Neural progenitor cell (in vitro differentiated cells): ENCODE measurements around the gene POLR2J. TPM values are rescaled to one million over a fixed set of nuclear protein-coding genes. Genes with fewer than 3 reads are reported as not detected.
"Not testable (repeated sequence)": the region's sequence is repeated elsewhere in the genome, so short reads cannot be mapped to it uniquely, and the experiment has no call there.

Source experiments
- DNase-seq: peaks from one replicate; pipeline ENCODE4 v3.0.0-alpha.2; 2016; ENCODE audit warnings: low spot score
- H2AFZ ChIP-seq: fragments of 200-600 bp; sonication (generic); replicated peaks from 2 replicates; pipeline ENCODE4 v1.6.1; 2016; ENCODE audit warnings: antibody characterized with exemption
- H3F3A ChIP-seq: fragments of 200-600 bp; sonication (generic); 2 replicates; pipeline ENCODE4 v1.6.1; 2016; ENCODE audit warnings: antibody characterized with exemption, low read depth
- H3K27ac ChIP-seq: fragments of 200-600 bp; sonication (generic); 2 replicates; pipeline ENCODE4 v1.5.1; 2016; ENCODE audit warnings: mild to moderate bottlenecking
- H3K27me3 ChIP-seq: fragments of 200-600 bp; sonication (generic); 2 replicates; pipeline ENCODE4 v1.6.1; 2016; ENCODE audit warnings: mild to moderate bottlenecking, moderate library complexity
- H3K36me3 ChIP-seq: fragments of 200-600 bp; sonication (generic); 2 replicates; pipeline ENCODE4 v1.5.1; 2016
- H3K4me1 ChIP-seq: fragments of 200-600 bp; sonication (generic); 2 replicates; pipeline ENCODE4 v1.6.1; 2016; ENCODE audit warnings: mixed run types
- H3K4me2 ChIP-seq: fragments of 200-600 bp; sonication (generic); 2 replicates; pipeline ENCODE4 v1.6.1; 2016
- H3K4me3 ChIP-seq: fragments of 200-600 bp; sonication (generic); 2 replicates; pipeline ENCODE4 v1.5.1; 2016
- H3K79me2 ChIP-seq: fragments of 200-600 bp; sonication (generic); 2 replicates; pipeline ENCODE4 v1.6.1; 2016; ENCODE audit warnings: low read depth
- H3K9ac ChIP-seq: fragments of 200-600 bp; sonication (generic); 2 replicates; pipeline ENCODE4 v1.6.1; 2016
- H3K9me3 ChIP-seq: fragments of 200-600 bp; sonication (generic); 2 replicates; pipeline ENCODE4 v1.5.1; 2016; ENCODE audit warnings: low read depth
- H4K20me1 ChIP-seq: fragments of 200-600 bp; sonication (generic); 2 replicates; pipeline ENCODE4 v1.6.1; 2016; ENCODE audit warnings: low read depth
- H3K27ac Mint-ChIP-seq: 3 replicates; pipeline ENCODE4 v1.8.0; 2021; ENCODE audit warnings: mixed read lengths
- H3K27me3 Mint-ChIP-seq: 2 replicates; pipeline ENCODE4 v1.8.0; 2022; ENCODE audit warnings: low read depth, mild to moderate bottlenecking, inconsistent platforms, moderate library complexity, mixed read lengths; ENCODE audit not compliant: insufficient read depth
- H3K36me3 Mint-ChIP-seq: 3 replicates; pipeline ENCODE4 v1.8.0; 2021; ENCODE audit warnings: mixed read lengths
- H3K4me1 Mint-ChIP-seq: 3 replicates; pipeline ENCODE4 v1.8.0; 2021; ENCODE audit warnings: mixed read lengths
- H3K4me3 Mint-ChIP-seq: 3 replicates; pipeline ENCODE4 v1.8.0; 2021; ENCODE audit warnings: mild to moderate bottlenecking, moderate library complexity, mixed read lengths
- H3K9me3 Mint-ChIP-seq: 3 replicates; pipeline ENCODE4 v1.8.0; 2020; ENCODE audit warnings: mixed read lengths
- total RNA-seq: library from RNA; depleted of rRNA; stranded (reverse); fragments of >200 nt; gene quantifications from 2 replicates; pipeline ENCODE4 v1.2.3, GENCODE V29; 2015; ENCODE audit warnings: low replicate concordance

The POLR2J gene
- total RNA-seq, 1 donor from 2014 or later = 11.4 TPM

DNA sequence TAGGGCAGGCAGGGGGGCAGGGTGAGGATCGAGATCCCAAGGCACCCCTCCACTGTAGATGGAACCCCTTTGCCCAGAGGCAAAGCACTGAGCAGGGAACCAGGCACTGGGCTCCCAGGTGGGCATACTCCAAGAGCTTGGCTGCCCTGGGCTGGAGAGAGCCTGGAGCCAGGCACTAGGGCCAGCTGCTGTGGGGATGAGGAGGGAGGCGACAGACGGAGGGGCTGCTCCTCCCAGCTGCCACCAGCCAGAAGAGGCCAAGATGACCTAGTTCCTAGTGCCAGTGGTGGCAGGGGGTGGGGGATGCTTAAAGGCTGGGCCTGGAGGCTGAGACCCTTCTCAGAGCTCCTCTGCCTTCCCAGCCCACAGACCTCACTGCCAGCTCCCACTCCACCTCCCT lies 37.2 kb upstream of the POLR2J start:
- H3K27ac Mint-ChIP-seq, H3K36me3 Mint-ChIP-seq, H3K9me3 Mint-ChIP-seq, H4K20me1 ChIP-seq, H3F3A ChIP-seq, H2AFZ ChIP-seq, H3K4me1 ChIP-seq, H3K4me3 Mint-ChIP-seq, H3K27ac ChIP-seq, H3K27me3 ChIP-seq, H3K27me3 Mint-ChIP-seq, H3K4me2 ChIP-seq, H3K9ac ChIP-seq, H3K9me3 ChIP-seq, H3K4me3 ChIP-seq, H3K36me3 ChIP-seq, DNase-seq, H3K79me2 ChIP-seq, H3K4me1 Mint-ChIP-seq: not testable (repeated sequence)

DNA sequence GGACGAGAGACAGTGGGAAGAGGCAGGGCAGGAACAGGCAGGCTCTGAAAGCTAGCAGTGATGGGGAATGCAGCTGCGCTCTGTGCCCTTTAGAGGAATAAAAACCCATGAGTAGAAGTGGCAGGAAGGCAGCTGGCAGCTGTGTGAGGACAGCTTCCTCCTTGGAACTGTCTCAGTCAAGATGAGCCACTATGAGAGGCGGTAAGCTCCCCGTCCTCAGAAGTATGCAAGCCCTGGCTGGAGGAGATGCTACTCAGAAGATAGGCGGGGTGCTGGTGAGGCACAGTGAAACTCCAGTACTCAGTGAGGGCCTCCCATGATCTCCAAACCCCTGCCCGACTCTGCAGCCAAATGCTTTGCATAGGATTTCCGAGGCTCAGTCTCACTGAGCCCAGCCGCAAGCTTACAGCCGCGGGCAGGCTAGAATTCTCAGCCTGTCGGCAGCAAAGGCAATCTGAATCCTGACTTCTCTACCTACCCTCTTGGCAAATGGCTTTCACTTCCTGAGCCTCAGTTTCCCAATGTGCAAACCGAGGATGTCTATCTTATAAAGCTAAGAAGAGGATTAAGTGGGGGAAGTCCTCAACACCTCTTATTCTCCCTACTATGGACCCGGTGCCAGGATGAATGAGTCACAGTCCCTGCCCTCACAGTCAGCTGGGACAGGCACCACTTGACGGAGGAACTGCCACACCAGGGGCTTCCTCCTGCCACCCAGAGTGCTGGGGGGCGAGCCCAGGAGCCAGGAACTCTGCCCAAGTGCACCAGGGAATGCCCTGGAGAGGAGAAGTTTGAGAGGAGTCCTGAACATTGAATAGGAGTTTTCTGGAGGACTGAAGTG lies 36.4 kb upstream of the POLR2J start:
- H3K9ac ChIP-seq, H3K27me3 Mint-ChIP-seq, H3K27me3 ChIP-seq, H3K36me3 Mint-ChIP-seq, H2AFZ ChIP-seq, H3K36me3 ChIP-seq, H3K4me1 Mint-ChIP-seq, H3K4me3 Mint-ChIP-seq, H3K4me1 ChIP-seq, H4K20me1 ChIP-seq, H3K4me3 ChIP-seq, H3F3A ChIP-seq, H3K4me2 ChIP-seq, H3K79me2 ChIP-seq, H3K27ac Mint-ChIP-seq, H3K9me3 ChIP-seq, H3K9me3 Mint-ChIP-seq, DNase-seq, H3K27ac ChIP-seq: not testable (repeated sequence)

GRCh38 chr7:102512642-102513221 lies 34.0 kb upstream of the POLR2J start:
- H4K20me1 ChIP-seq, H3K27me3 Mint-ChIP-seq, H3K9ac ChIP-seq, H3K4me1 ChIP-seq, H3K4me2 ChIP-seq, H3K4me3 ChIP-seq, H3K36me3 ChIP-seq, H3K79me2 ChIP-seq, H3K9me3 Mint-ChIP-seq, H3K4me1 Mint-ChIP-seq, H3K9me3 ChIP-seq, H3K27ac Mint-ChIP-seq, H3F3A ChIP-seq, H3K36me3 Mint-ChIP-seq, H3K27me3 ChIP-seq, H2AFZ ChIP-seq, H3K27ac ChIP-seq, H3K4me3 Mint-ChIP-seq: not testable (repeated sequence)
- peak; percentile 91 for DNase-seq

GRCh38 chr7:102511860-102512522 lies 33.3 kb upstream of the POLR2J start:
- H3K27ac ChIP-seq, H3K9me3 ChIP-seq, H3K9ac ChIP-seq, H3K4me1 ChIP-seq, H3K4me2 ChIP-seq, H4K20me1 ChIP-seq, H3K9me3 Mint-ChIP-seq, H3F3A ChIP-seq, H3K36me3 ChIP-seq, H3K27ac Mint-ChIP-seq, H3K4me1 Mint-ChIP-seq, H3K4me3 ChIP-seq, DNase-seq, H3K27me3 ChIP-seq, H3K79me2 ChIP-seq, H3K4me3 Mint-ChIP-seq, H3K27me3 Mint-ChIP-seq, H2AFZ ChIP-seq, H3K36me3 Mint-ChIP-seq: not testable (repeated sequence)

DNA sequence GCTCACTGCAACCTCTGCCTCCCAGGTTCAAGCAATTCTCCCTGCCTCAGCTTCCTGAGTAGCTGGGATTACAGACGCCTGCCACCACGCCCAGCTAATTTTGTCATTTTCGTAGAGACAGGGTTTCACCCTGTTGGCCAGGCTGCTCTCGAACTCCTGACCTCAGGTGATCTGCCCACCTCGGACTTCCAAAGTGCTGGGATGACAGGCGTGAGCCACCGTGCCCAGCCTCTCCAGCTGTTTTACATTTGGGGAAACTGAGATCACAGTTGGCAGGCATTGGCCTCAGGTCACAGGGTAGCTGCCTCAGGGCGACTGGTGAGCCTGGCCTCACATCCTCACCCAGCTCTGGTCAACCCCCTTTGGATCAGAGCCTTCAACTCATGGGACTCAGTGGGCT lies 31.9 kb upstream of the POLR2J start:
- not testable (repeated sequence) for DNase-seq, H3K27ac ChIP-seq, H4K20me1 ChIP-seq, H3K27me3 ChIP-seq, H3K36me3 Mint-ChIP-seq, H2AFZ ChIP-seq, H3K4me3 ChIP-seq, H3K79me2 ChIP-seq, H3K4me1 ChIP-seq, H3K9me3 ChIP-seq, H3K9ac ChIP-seq, H3F3A ChIP-seq, H3K27ac Mint-ChIP-seq, H3K4me1 Mint-ChIP-seq, H3K4me2 ChIP-seq, H3K9me3 Mint-ChIP-seq, H3K4me3 Mint-ChIP-seq, H3K27me3 Mint-ChIP-seq, H3K36me3 ChIP-seq

DNA sequence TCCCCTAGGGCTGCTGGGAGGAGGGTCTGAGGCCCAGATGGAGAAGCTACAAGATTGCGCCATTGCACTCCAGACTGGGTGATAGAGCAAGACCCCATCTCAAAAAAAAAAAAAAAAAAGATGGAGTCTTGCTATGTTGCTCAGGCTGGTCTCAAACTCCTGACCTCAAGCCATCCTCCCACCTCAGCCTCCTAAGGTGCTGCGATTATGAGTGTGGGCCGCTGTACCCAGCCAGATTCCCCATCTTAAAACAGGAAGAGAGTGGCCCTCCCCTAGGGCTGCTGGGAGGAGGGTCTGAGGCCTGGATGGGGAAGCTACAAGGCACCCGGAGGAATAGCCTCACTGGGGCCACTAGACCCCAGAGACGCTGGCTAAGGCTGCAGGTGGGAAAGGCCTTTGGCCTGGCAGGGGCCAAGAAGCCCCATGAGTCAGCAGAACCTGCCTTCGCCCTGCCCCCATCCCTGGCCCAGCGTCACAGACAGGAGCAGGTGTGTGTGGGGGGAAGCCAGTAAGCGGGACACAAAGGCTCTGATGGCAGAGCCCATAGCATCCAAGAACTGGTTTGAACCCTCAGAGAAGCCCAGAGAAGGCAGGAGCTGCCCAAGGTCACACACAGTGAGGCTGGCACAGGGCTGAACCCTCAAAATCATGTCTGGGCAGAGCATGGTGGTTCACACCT lies 28.8 kb upstream of the POLR2J start:
- not testable (repeated sequence) for H3K27ac Mint-ChIP-seq, H3K4me3 ChIP-seq, H3K4me3 Mint-ChIP-seq, H3K4me1 Mint-ChIP-seq, H3K27ac ChIP-seq, H2AFZ ChIP-seq, H3K36me3 ChIP-seq, H3K9me3 ChIP-seq, H3F3A ChIP-seq, H3K27me3 ChIP-seq, H3K27me3 Mint-ChIP-seq, H3K9me3 Mint-ChIP-seq, H3K36me3 Mint-ChIP-seq, DNase-seq, H3K79me2 ChIP-seq, H3K9ac ChIP-seq, H4K20me1 ChIP-seq, H3K4me2 ChIP-seq, H3K4me1 ChIP-seq

DNA sequence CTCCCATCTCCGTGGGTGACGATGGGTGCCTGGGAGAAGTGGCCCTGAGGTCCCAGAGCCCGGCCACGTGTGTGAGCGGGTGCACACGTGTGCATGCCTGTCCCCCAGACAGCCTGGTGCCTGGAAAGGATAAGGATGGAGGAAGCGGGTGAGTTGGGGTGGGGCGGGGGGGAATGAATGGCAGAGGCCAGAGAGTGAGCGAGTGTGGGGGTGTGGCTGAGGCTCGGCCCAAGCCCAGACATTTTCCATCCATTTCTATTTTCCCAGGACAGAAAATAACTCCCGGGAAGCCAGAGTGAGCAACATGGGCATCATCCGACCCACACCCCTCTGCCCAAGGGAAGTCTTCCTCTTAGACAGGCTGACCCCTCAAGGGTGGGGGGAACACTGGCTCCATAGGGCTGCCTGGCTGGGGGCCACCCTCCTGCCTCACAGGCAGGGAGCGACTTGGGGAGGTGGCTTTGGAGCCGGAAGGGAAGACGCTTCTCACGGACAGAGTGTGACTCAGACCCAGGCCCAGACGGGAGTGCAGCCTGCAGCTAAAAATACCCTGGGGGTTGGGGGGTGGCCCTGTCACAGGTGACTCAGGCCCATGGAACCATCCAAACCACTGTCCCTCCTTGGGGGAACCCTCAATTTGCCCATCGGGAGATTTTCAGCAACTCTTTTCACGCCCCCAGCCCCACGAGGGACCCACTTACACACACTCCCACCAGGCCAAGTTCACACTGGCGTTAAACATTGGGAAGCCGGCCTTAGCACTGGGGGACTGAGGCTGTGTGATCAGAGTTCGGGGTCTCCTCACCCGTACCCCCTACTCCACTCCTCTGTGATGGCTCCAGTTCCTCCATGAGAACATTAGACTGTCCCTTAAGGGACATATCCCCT lies 26.8 kb upstream of the POLR2J start:
- not testable (repeated sequence) for H3K4me3 ChIP-seq, H2AFZ ChIP-seq, H3F3A ChIP-seq, DNase-seq, H3K36me3 Mint-ChIP-seq, H3K9ac ChIP-seq, H3K36me3 ChIP-seq, H3K9me3 ChIP-seq, H3K79me2 ChIP-seq, H4K20me1 ChIP-seq, H3K4me1 ChIP-seq, H3K4me1 Mint-ChIP-seq, H3K27me3 ChIP-seq, H3K9me3 Mint-ChIP-seq, H3K27me3 Mint-ChIP-seq, H3K27ac Mint-ChIP-seq, H3K4me3 Mint-ChIP-seq, H3K4me2 ChIP-seq, H3K27ac ChIP-seq
